ENCODE measurements around the gene IQSEC1. TPM values are rescaled to one million over a fixed set of nuclear protein-coding genes. Genes with fewer than 3 reads are reported as not detected.

Gene IQSEC1
- total and polyA plus RNA-seq, 2 experiments from 2014 or later, result 17.8 to 51.7 TPM

DNA sequence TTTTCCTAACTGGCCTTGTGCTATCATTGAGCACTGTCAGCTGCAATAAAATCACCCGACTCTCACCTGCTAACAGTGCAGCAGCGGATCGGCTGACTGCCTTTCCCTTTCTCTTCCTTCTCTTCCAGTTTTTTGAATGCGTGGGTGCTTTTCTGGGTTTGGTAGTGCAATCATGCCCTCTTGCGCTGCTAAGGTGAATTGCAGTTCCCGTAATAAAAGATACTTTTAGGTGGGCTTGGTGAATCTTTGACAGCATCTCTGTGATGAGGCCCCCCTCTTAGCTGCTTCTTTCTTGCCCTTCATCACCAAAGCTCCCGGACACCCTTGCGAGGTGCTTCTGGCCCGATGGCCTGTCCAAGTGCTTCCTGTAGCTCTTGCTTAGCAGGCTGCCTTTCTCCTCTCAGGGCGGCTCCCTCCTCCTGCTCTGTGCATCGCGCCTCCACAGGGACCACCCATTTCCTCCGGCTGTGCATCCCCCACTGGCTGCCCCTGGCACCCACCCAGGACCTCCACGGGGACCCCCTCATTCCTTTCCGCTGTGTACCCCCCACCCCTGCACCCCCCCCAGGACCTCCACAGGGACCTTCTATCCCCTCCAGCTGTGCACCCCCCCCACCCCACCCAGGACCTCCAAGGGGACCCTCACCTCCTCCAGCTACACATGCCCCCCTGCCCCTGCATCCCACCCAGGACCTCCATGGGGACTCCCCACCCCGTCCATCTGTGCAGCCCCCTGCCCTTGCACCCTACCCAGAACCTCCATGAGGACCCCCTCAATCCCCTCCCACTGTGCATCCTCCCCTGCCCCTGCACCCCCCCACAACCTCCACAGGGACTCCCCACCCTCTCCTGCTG, 181.0 kb downstream of the IQSEC1 start:
- no peak overlapping the region for H3K4me3 ChIP-seq
- peak; percentile 90 for TF ChIP-seq CTCF (IDR thresholded peaks at IDR 0.05; ENCODE audit: low read depth, low read length)
- peak; percentile 74 to 76 for DNase-seq (ENCODE audit: low read depth in 1 of 2, low spot score in 1 of 2)
- peaks cover 26% of the 10 kb centered on the region for H3K27me3 ChIP-seq
- H3K36me3 ChIP-seq, result no peaks in the 10 kb centered on the region
- peaks cover 18% of the 10 kb centered on the region for H3K4me1 ChIP-seq (ENCODE audit: low read depth)
- H3K27ac ChIP-seq, result no peak overlapping the region
- H3K9me3 ChIP-seq (ENCODE audit: low read depth), result no peaks in the 10 kb centered on the region

DNA sequence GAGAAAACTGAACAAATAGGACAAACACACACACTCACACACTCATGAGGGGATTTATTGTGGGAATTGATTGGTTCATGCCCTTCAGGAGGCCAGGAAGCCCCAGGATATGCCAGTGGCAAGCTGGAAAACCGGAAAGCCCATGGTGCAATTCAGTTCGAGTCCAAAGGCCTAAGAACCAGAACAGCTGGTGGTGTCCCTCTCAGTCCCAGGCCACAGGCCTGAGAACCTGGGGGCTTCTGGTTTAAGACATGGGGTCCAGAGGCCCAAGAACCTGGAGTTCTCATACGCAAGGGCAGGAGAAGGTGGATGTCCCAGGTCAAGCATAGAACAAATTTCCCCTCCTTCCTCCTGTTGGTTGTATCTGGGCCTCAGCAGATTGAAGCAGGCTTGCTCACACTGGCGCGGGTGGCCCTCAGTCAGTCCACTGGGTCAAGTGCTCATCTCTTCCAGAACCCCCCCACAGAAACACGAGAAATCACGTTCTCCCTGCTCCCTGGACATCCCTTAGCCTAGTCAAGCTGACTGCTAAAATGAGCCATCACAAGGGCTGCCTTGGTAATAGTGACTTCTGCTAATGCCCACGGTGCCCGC, 181.7 kb downstream of the IQSEC1 start:
- no peaks in the 10 kb centered on the region for H3K36me3 ChIP-seq
- no peak for TF ChIP-seq CTCF (IDR thresholded peaks at IDR 0.05; ENCODE audit: low read depth, low read length)
- no peak overlapping the region for H3K4me3 ChIP-seq
- peaks cover 18% of the 10 kb centered on the region for H3K4me1 ChIP-seq (ENCODE audit: low read depth)
- H3K9me3 ChIP-seq (ENCODE audit: low read depth), result no peaks in the 10 kb centered on the region
- peaks cover 27% of the 10 kb centered on the region for H3K27me3 ChIP-seq
- DNase-seq (ENCODE audit: low read depth in 1 of 2, low spot score in 1 of 2), result no peak
- H3K27ac ChIP-seq, result no peak overlapping the region

DNA sequence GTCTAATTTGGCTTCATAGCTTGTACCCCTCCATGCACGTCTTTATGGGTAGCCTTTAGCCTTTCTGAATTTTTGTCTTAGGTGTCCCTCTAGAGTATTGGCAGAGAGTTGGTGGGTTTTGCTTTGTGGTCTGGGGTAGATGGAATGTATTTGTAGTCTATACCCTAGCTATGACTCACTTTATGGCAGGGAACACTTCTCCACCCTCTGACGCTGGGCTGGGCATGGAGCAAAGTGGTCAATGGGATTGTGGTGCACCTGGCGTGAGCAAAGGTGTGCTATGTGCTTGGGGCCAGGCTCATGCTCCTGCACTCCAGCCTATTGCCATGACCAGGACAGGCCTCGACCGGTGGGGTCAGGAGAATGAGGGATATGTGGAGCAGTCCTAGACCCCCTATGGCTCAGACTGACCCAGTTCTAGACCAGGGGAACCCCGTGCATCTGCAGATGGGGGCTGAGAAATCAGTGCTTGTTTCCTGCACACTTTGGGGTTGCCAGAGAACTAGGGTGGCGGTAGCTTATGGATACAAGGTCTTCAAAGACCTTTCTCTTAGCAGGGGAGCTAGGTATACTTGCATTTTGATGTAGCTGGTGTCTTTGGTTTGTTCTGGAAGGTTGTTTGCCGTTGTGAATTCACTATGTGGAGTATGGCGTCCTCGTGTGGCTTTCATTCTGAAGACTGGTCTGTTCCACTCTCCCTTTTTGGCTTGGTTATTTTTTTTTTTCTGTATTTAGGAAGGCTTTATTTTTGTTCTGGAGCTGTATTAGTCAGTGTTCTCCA, 182.4 kb downstream of the IQSEC1 start:
- Histone ChIP-seq H3K9me3 (ENCODE audit: low read depth) (no peaks in the 10 kb centered on the region), H3K36me3 (no peaks in the 10 kb centered on the region), H3K4me3 (no peak overlapping the region), H3K4me1 (ENCODE audit: low read depth) (peaks cover 17% of the 10 kb centered on the region), H3K27ac (no peak overlapping the region), H3K27me3 (peaks cover 27% of the 10 kb centered on the region)
- no peak for TF ChIP-seq CTCF (IDR thresholded peaks at IDR 0.05; ENCODE audit: low read depth, low read length)
- no peak for DNase-seq (ENCODE audit: low read depth in 1 of 2, low spot score in 1 of 2)

- no peak overlapping the region for H3K4me3 ChIP-seq
- no peaks in the 10 kb centered on the region for H3K4me1 ChIP-seq (ENCODE audit: low read depth)
- no peak for DNase-seq (ENCODE audit: low read depth in 1 of 2, low spot score in 1 of 2)
- TF ChIP-seq CTCF (IDR thresholded peaks at IDR 0.05; ENCODE audit: low read depth, low read length), result no peak
- no peaks in the 10 kb centered on the region for H3K9me3 ChIP-seq (ENCODE audit: low read depth)
- H3K27me3 ChIP-seq, result peaks cover 27% of the 10 kb centered on the region
- no peak overlapping the region for H3K27ac ChIP-seq
- H3K36me3 ChIP-seq, result no peaks in the 10 kb centered on the region
Measured at GRCh38 chr3:12886736-12887135, 186.5 kb downstream of the IQSEC1 start.

GRCh38 chr3:12886106-12886679, 187.0 kb downstream of the IQSEC1 start:
- no peak for DNase-seq (ENCODE audit: low read depth in 1 of 2, low spot score in 1 of 2)
- H3K9me3 ChIP-seq (ENCODE audit: low read depth), result no peaks in the 10 kb centered on the region
- H3K4me1 ChIP-seq (ENCODE audit: low read depth), result no peaks in the 10 kb centered on the region
- H3K4me3 ChIP-seq, result no peak overlapping the region
- TF ChIP-seq CTCF (IDR thresholded peaks at IDR 0.05; ENCODE audit: low read depth, low read length), result no peak
- H3K27ac ChIP-seq, result no peak overlapping the region
- peaks cover 27% of the 10 kb centered on the region for H3K27me3 ChIP-seq
- no peaks in the 10 kb centered on the region for H3K36me3 ChIP-seq
